ENCODE measurements around the gene FGD2. TPM values are rescaled to one million over a fixed set of nuclear protein-coding genes. Genes with fewer than 3 reads are reported as not detected.

Gene FGD2
- total and polyA plus RNA-seq, 2 of the 4 experiments (the other 2 are of a cell fraction), result 0.07 TPM; not detected in 1

- H4K20me1 ChIP-seq (ENCODE audit: insufficient read depth, low read length), result peaks cover 67% of the 10 kb centered on the region
- no peak overlapping the region for H2AFZ ChIP-seq (replicated peaks; ENCODE audit: low read length, poor library complexity)
- H3K4ac ChIP-seq (ENCODE audit: low read depth, low read length), result no peak overlapping the region
- CTCF ChIA-PET, result no interaction called here
- H3K4me2 ChIP-seq (ENCODE audit: low read depth, low read length), result no peak overlapping the region
- H4K8ac ChIP-seq (ENCODE audit: low read depth in 2 of 2, low read length in 2 of 2), result no peak overlapping the region
- POLR2A ChIA-PET (ENCODE audit: unreplicated experiment), result no interaction called here
- H3K56ac ChIP-seq (ENCODE audit: extremely low read depth, insufficient read depth, low read length), result no peak overlapping the region
- ATAC-seq (ENCODE audit: low read depth), result no peak
- H2BK15ac ChIP-seq (ENCODE audit: low read depth, low read length), result no peak overlapping the region
- H2AK9ac ChIP-seq (replicated peaks; ENCODE audit: low read depth, low read length, poor library complexity), result no peak overlapping the region
- H2BK5ac ChIP-seq (ENCODE audit: low read depth, low read length, poor library complexity, severe bottlenecking), result no peak overlapping the region
- intact Hi-C loops (cut with micrococcal nuclease) (no loop called here), in situ Hi-C loops (cut with MboI; ENCODE audit: low sequenced_read_pairs) (no loop called here), dilution Hi-C loops (cut with HindIII; ENCODE audit: low sequenced_read_pairs, unreplicated experiment) (no loop called here)
- TF ChIP-seq RAD21 (IDR thresholded peaks at IDR 0.05; ENCODE audit: low read length) (peak; percentile 23; the same call in 1 of the 2 replicates), CTCF (conservative IDR thresholded peaks at IDR 0.05; ENCODE audit: low read depth, low read length) (peak; percentile 28; the same call in 1 of the 2 replicates), SMC3 (IDR thresholded peaks at IDR 0.05; ENCODE audit: low read depth, low read length) (peak; percentile 23; the same call in 1 of the 2 replicates), POLR2A (IDR thresholded peaks at IDR 0.05; ENCODE audit: low read depth, low read length) (no peak)
- H3K36me3 ChIP-seq (ENCODE audit: control insufficient read depth, insufficient read depth, low read length), result peaks cover 69% of the 10 kb centered on the region
- no peak overlapping the region for H4K91ac ChIP-seq (ENCODE audit: insufficient read depth, low read depth, low read length)
- DNase-seq, result no peak
- H3K18ac ChIP-seq (ENCODE audit: low read depth, low read length), result no peak overlapping the region
- H2AK5ac ChIP-seq (ENCODE audit: low read depth, low read length), result no peak overlapping the region
- peaks cover 53 to 80% of the 10 kb centered on the region in 2 experiments for H3K79me1 ChIP-seq (ENCODE audit: low read depth in 1 of 2, low read length in 2 of 2)
- no peak overlapping the region for H3K27ac ChIP-seq (ENCODE audit: insufficient read depth, low read length)
- H3K4me3 ChIP-seq (ENCODE audit: insufficient read depth, low read depth, low read length), result no peak overlapping the region
- H3K23ac ChIP-seq (ENCODE audit: low read depth, low read length), result no peak overlapping the region
- H3K9me3 ChIP-seq (ENCODE audit: control insufficient read depth, insufficient read depth, low read length), result no peaks in the 10 kb centered on the region
- no peak overlapping the region for H4K5ac ChIP-seq (ENCODE audit: low read depth, low read length)
- no TSS peak for BruUV-seq (replicated peaks)
- H2BK120ac ChIP-seq (ENCODE audit: low read depth, low read length), result no peak overlapping the region
- H2BK20ac ChIP-seq (ENCODE audit: low read depth, low read length), result no peak overlapping the region
- H3K9me1 ChIP-seq (ENCODE audit: insufficient read depth, low read length), result peaks cover 4% of the 10 kb centered on the region; the same call in 1 of the 2 replicates
- WGBS, 2 experiments (ENCODE audit: extremely low coverage in 2 of 2, insufficient read length in 1 of 2), result 100% methylated on average over 3 of the region's 16 CpGs; no CpG with 5 or more reads in 1 of the 2 experiments
- peaks cover 6% of the 10 kb centered on the region; the same call in 1 of the 2 replicates for H3K4me1 ChIP-seq (ENCODE audit: control insufficient read depth, insufficient read depth, low read length)
- H3K14ac ChIP-seq (replicated peaks; ENCODE audit: low read depth, low read length), result no peak overlapping the region
- H3K27me3 ChIP-seq (ENCODE audit: control insufficient read depth, insufficient read depth, low read length), result no peaks in the 10 kb centered on the region
- H3K9ac ChIP-seq (ENCODE audit: low read depth, low read length), result no peak overlapping the region
Measured at GRCh38 chr6:36977470-36977941, 27.9 kb upstream of the FGD2 start.
